ENCODE results near the gene LIMCH1.

GRCh38 chr4:41539711-41540110, 1.8 kb downstream of the LIMCH1 start:
- TF ChIP-seq CTCF (IDR thresholded peaks at IDR 0.05; ENCODE audit: poor library complexity), result no peak
- TF ChIP-seq EZH2phosphoT487 (IDR thresholded peaks at IDR 0.05; ENCODE audit: low read depth, severe bottlenecking, unreplicated experiment), result no peak

All from hepatocyte (in vitro differentiated cells).